Neuronal stem cell (in vitro differentiated cells): ENCODE data around the gene SMURF2.

Experiments used
- DNase-seq: peaks from one replicate; pipeline ENCODE4 v3.0.0-alpha.2; 2013; ENCODE audit warnings: low spot score
- H2AFZ ChIP-seq: one replicate; pipeline ENCODE4 v1.6.1; 2013; ENCODE audit warnings: mild to moderate bottlenecking, low read length, inconsistent platforms
- H2AK5ac ChIP-seq: 2 replicates; pipeline ENCODE4 v1.6.1; 2013; ENCODE audit warnings: low read depth, mild to moderate bottlenecking, inconsistent platforms, low read length, moderate library complexity, mixed read lengths
- H2BK120ac ChIP-seq: 2 replicates; pipeline ENCODE4 v1.6.1; 2013; ENCODE audit warnings: low read depth, mild to moderate bottlenecking, inconsistent platforms, low read length, moderate library complexity, mixed read lengths
- H2BK12ac ChIP-seq: one replicate; pipeline ENCODE4 v1.6.1; 2013; ENCODE audit warnings: low read length, inconsistent platforms
- H2BK15ac ChIP-seq: 2 replicates; pipeline ENCODE4 v1.6.1; 2013; ENCODE audit warnings: mild to moderate bottlenecking, low read length, inconsistent platforms, mixed read lengths
- H2BK5ac ChIP-seq: one replicate; pipeline ENCODE4 v1.6.1; 2013; ENCODE audit warnings: inconsistent platforms, mild to moderate bottlenecking, low read length, moderate library complexity
- H3K14ac ChIP-seq: one replicate; pipeline ENCODE4 v1.6.1; 2013; ENCODE audit warnings: low read length, inconsistent platforms
- H3K18ac ChIP-seq: 2 replicates; pipeline ENCODE4 v1.6.1; 2013; ENCODE audit warnings: low read length, inconsistent platforms
- H3K23ac ChIP-seq: 2 replicates; pipeline ENCODE4 v1.6.1; 2013; ENCODE audit warnings: low read depth, mild to moderate bottlenecking, mixed read lengths, low read length, inconsistent platforms; ENCODE audit not compliant: poor library complexity
- H3K27ac ChIP-seq: replicated peaks from 3 replicates; pipeline ENCODE4 v1.5.1; 2013; ENCODE audit warnings: low read length, inconsistent platforms
- H3K27me3 ChIP-seq, 3 experiments: 2 replicates each; pipeline ENCODE4 v1.6.1; 2013; ENCODE audit warnings: low read length in 3 of 3, mild to moderate bottlenecking in 2 of 3, inconsistent platforms in 1 of 3, low read depth in 1 of 3, mixed read lengths in 1 of 3, moderate library complexity in 1 of 3; ENCODE audit not compliant: control insufficient read depth in 3 of 3, insufficient read depth in 3 of 3
- H3K36me3 ChIP-seq, 2 donors: replicated peaks in 1 of 2; 2 replicates each; pipeline ENCODE4 v1.6.1; 2013; ENCODE audit warnings: low read length in 2 of 2; ENCODE audit not compliant: control insufficient read depth in 2 of 2, insufficient read depth in 2 of 2
- H3K4ac ChIP-seq: 2 replicates; pipeline ENCODE4 v1.6.1; 2013; ENCODE audit warnings: inconsistent platforms, mild to moderate bottlenecking, low read length, moderate library complexity
- H3K4me1 ChIP-seq, 2 donors: 1 replicate in 1 of 2; 2 replicates in 1 of 2; pipeline ENCODE4 v1.6.1; 2013; ENCODE audit warnings: low read length in 2 of 2, low read depth in 1 of 2; ENCODE audit not compliant: control insufficient read depth in 2 of 2, insufficient read depth in 1 of 2
- H3K4me2 ChIP-seq: one replicate; pipeline ENCODE4 v1.6.1; 2013; ENCODE audit warnings: mild to moderate bottlenecking, low read length, inconsistent platforms; ENCODE audit not compliant: insufficient read depth, poor library complexity, severe bottlenecking
- H3K4me3 ChIP-seq, 2 donors: 2 replicates each; pipeline ENCODE4 v1.5.1; 2013; ENCODE audit warnings: low read length in 2 of 2, mild to moderate bottlenecking in 2 of 2, inconsistent platforms in 1 of 2, moderate library complexity in 1 of 2
- H3K79me1 ChIP-seq: one replicate; pipeline ENCODE4 v1.6.1; 2013; ENCODE audit warnings: low read depth, mild to moderate bottlenecking, inconsistent platforms, low read length, moderate library complexity
- H3K9ac ChIP-seq: one replicate; pipeline ENCODE4 v1.6.1; 2013; ENCODE audit warnings: mild to moderate bottlenecking, low read depth, low read length, inconsistent platforms; ENCODE audit not compliant: poor library complexity
- H3K9me3 ChIP-seq, 2 donors: replicated peaks in 1 of 2; 2 replicates each; pipeline versions ENCODE3 to v1.6.1; 2013; ENCODE audit warnings: low read length in 2 of 2, mild to moderate bottlenecking in 2 of 2, inconsistent platforms in 1 of 2, low read depth in 1 of 2, mixed read lengths in 1 of 2, moderate library complexity in 1 of 2; ENCODE audit not compliant: control insufficient read depth in 2 of 2, insufficient read depth in 1 of 2
- H4K8ac ChIP-seq: one replicate; pipeline ENCODE4 v1.6.1; 2013; ENCODE audit warnings: low read depth, mild to moderate bottlenecking, inconsistent platforms, low read length, moderate library complexity
- H4K91ac ChIP-seq: one replicate; pipeline ENCODE4 v1.6.1; 2013; ENCODE audit warnings: low read length, low read depth, mild to moderate bottlenecking, inconsistent platforms; ENCODE audit not compliant: poor library complexity
- WGBS, 2 donors: extraction: QIAGEN DNeasy Blood & Tissue Kit; methylation state at CpG; one replicate each; pipeline ENCODE4 v1.1.7; 2013; ENCODE audit warnings: missing lambda C conversion rate in 2 of 2, mixed read lengths in 1 of 2; ENCODE audit not compliant: insufficient read length in 2 of 2, insufficient replicate concordance in 1 of 2; ENCODE audit errors: extremely low coverage in 2 of 2; 5-methylcytosine and 5-hydroxymethylcytosine counted together

Gene SMURF2

DNA sequence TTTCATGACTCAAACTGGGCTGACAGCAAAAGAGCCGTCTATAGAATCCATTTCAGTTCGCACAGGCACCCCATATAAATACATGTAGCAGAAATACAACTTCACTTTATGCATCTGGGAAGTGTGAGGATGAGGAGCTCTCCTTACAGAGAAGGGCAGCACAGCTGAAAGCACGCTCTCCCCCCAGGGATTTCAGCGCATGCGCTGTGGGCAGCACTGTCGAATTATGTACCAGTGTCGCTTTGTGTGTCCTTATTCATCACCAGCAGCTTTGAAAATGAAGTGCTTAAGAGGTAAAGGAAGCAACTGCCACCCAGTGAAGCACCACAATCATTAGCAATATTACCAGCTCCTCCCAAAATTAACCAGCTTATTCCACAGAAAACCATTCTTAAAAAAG is 115.4 kb downstream of the SMURF2 start:
- no peak overlapping the region for H4K91ac ChIP-seq
- H3K27me3 ChIP-seq: no peaks in the 10 kb centered on the region
- H4K8ac ChIP-seq: no peak overlapping the region
- no peaks in the 10 kb centered on the region for H3K9me3 ChIP-seq
- H3K27ac ChIP-seq: no peak overlapping the region
- no peak overlapping the region for H3K14ac ChIP-seq
- no peak overlapping the region for H3K9ac ChIP-seq
- H2BK5ac ChIP-seq: no peak overlapping the region
- no peak overlapping the region for H3K18ac ChIP-seq
- DNase-seq: no peak
- no peak overlapping the region for H2AK5ac ChIP-seq
- WGBS, 2 donors: no CpG with 5 or more reads among the region's 7 CpGs
- no peak overlapping the region for H2BK15ac ChIP-seq
- H2AFZ ChIP-seq: no peak overlapping the region
- H3K79me1 ChIP-seq: no peaks in the 10 kb centered on the region
- H3K23ac ChIP-seq: no peak overlapping the region
- H2BK12ac ChIP-seq: no peak overlapping the region
- no peak overlapping the region for H3K4me3 ChIP-seq
- no peak overlapping the region for H2BK120ac ChIP-seq
- H3K36me3 ChIP-seq: peaks cover 2 to 86% of the 10 kb centered on the region in 2 donors
- no peak overlapping the region for H3K4ac ChIP-seq
- H3K4me2 ChIP-seq: no peak overlapping the region
- peaks cover 0 to 7% of the 10 kb centered on the region in 2 donors for H3K4me1 ChIP-seq

DNA sequence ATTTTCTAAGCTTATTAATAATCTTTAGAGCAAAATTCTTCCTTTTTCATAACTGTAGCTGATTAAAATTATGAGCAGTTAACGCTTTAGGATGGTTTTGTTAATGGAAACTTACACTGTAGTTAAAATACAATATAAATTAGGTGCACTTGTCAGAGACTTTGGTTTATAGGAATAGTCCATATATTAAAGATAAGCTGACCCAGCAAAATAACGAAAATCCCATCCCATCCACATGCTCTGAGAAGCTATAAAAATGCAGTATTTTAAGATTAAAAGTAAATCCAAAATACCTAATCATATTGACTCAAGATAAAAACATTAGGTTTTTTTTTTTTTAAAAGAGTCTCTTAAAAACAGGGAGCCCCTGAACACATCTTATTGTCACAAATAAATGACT is 117.4 kb downstream of the SMURF2 start:
- Histone ChIP-seq H3K18ac (no peak overlapping the region), H3K27me3 (no peaks in the 10 kb centered on the region), H2AFZ (no peak overlapping the region), H3K9me3 (no peaks in the 10 kb centered on the region), H2BK15ac (no peak overlapping the region), H2BK5ac (no peak overlapping the region), H3K4ac (no peak overlapping the region), H2AK5ac (no peak overlapping the region), H3K27ac (no peak overlapping the region), H2BK120ac (no peak overlapping the region), H4K8ac (no peak overlapping the region), H3K4me1 (peaks cover 0 to 7% of the 10 kb centered on the region in 2 donors), H2BK12ac (no peak overlapping the region), H3K14ac (no peak overlapping the region), H3K4me3 (no peak overlapping the region), H3K4me2 (no peak overlapping the region), H3K79me1 (no peaks in the 10 kb centered on the region), H3K36me3 (peaks cover 6 to 82% of the 10 kb centered on the region in 2 donors), H4K91ac (no peak overlapping the region), H3K9ac (no peak overlapping the region), H3K23ac (no peak overlapping the region)
- WGBS, 2 donors: no CpG with 5 or more reads among the region's 2 CpGs
- no peak for DNase-seq

DNA sequence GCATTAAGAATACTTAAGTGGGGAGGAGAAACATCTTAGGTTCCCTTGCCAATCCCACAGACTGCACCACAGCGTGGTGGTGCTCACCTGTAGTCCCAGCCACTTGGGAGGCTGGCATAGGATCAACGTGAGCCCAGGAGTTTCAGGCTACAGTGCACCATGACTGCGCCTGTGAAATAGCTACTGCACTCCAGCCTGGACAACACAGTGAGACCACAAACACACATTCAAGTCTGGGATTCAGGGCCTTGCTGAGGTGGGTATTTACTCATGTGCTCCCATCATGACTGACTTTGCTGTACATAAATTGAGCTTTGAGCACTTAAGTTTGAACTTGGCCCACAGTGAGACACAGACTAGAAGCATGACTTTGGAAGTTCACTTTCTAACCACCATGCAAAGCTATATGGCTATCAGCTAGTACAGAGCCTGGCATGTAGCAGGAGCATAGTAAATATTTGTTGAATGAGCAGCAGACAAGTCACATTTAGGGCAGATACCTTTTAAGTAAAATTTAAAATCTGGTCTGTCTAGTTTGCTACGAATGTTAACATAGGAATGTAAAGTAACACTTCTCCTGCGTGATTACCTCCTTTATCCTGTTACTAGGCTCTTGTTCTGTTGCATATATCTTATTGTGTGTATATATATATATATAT is 121.9 kb downstream of the SMURF2 start:
- Histone ChIP-seq H2AFZ (no peak overlapping the region), H4K8ac (no peak overlapping the region), H3K36me3 (peaks cover 12 to 85% of the 10 kb centered on the region in 2 donors), H2BK15ac (no peak overlapping the region), H3K14ac (no peak overlapping the region), H3K79me1 (no peaks in the 10 kb centered on the region), H4K91ac (no peak overlapping the region), H3K4me2 (no peak overlapping the region), H3K23ac (no peak overlapping the region), H3K18ac (no peak overlapping the region), H3K4me3 (peak overlapping the region in 1 of 2 donors; percentile 38), H3K9me3 (no peaks in the 10 kb centered on the region), H3K4ac (no peak overlapping the region), H3K27me3 (no peaks in the 10 kb centered on the region), H2AK5ac (no peak overlapping the region), H3K27ac (no peak overlapping the region), H3K4me1 (peaks cover 0 to 1% of the 10 kb centered on the region in 2 donors), H2BK5ac (no peak overlapping the region), H2BK12ac (no peak overlapping the region), H3K9ac (no peak overlapping the region), H2BK120ac (no peak overlapping the region)
- no peak for DNase-seq
- no CpG with 5 or more reads among the region's 5 CpGs for WGBS, 2 donors

DNA sequence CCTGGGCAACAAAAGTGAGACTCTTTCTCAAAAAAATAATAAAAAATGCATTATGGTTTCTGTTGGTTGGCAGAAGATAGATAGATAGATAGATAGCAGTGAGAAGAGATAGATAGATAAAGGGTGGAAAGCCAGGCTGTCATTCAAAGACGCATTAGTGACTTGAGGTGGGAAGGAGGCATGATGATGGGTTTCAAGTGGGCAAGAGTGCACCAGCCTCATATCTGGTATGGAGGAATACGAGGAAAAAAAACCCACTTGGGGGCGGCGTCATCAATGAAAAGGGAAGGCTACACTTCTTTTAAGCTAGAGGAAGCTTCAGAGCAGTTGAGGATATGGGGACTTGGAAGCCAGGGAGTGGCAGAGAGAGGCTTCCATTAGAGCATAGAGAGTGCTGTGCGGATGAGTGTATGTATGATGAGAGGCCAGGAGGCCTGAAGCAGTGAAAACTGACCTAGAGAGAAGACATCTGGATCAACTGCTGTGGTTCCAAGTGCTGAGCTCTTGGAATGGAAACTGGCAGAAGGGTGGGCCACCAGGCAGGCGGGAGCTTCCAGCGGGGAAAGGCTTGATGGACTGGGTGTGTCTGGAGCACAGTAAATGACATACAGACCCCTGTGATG is 123.5 kb downstream of the SMURF2 start:
- Histone ChIP-seq H3K18ac (no peak overlapping the region), H3K27ac (no peak overlapping the region), H3K14ac (no peak overlapping the region), H2BK15ac (no peak overlapping the region), H4K91ac (no peak overlapping the region), H2BK12ac (no peak overlapping the region), H3K23ac (no peak overlapping the region), H2BK5ac (no peak overlapping the region), H3K27me3 (no peaks in the 10 kb centered on the region), H3K4me1 (no peaks in the 10 kb centered on the region), H3K9ac (no peak overlapping the region), H3K4ac (no peak overlapping the region), H2BK120ac (no peak overlapping the region), H2AK5ac (no peak overlapping the region), H4K8ac (no peak overlapping the region), H3K79me1 (no peaks in the 10 kb centered on the region), H3K4me3 (no peak overlapping the region), H3K36me3 (peaks cover 25 to 91% of the 10 kb centered on the region in 2 donors), H3K9me3 (no peaks in the 10 kb centered on the region), H3K4me2 (no peak overlapping the region), H2AFZ (no peak overlapping the region)
- DNase-seq: no peak
- no CpG with 5 or more reads among the region's 7 CpGs for WGBS, 2 donors
